Measurements from ENCODE around the gene SEBOX. TPM values are rescaled to one million over a fixed set of nuclear protein-coding genes. Genes with fewer than 3 reads are reported as not detected.

Gene SEBOX, protein sequence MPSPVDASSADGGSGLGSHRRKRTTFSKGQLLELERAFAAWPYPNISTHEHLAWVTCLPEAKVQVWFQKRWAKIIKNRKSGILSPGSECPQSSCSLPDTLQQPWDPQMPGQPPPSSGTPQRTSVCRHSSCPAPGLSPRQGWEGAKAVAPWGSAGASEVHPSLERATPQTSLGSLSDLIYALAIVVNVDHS
- not detected for total RNA-seq

DNA sequence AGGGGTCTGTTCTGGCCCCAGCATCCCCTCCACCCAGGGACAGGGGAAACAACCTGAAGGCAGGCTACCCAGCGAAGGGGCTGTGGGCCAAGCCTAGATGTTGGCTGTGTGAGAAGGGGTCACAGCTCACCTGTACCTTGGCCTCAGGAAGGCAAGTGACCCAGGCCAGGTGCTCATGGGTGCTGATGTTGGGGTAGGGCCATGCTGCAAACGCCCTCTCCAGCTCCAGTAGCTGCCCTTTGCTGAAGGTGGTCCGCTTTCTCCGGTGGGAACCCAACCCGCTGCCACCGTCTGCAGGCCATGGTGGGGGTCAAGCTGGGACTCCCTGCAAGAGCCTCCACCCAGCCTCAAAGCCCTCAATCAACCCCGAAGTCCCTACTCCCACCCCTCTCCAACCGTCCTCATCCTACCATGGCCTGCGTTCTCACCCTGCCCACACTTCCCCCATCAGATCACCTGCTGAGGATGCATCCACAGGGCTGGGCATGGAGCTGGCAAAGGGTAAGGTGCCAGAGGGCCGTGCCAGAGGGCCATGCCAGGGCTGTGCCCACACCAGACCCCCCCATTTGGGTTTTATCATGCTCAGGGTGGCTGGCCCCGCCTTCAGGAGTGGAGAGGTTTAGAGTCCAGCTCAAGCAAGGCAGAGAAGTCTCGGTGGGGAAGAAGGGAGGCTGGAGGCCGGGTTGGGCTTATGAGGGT lies at the start of gene SEBOX:
SEBOX (minus strand) TSS at position 535 of the 699 bp plus-strand sequence; CDS start at position 487, 48 bp downstream.
- ATAC-seq = no peak
- no peak for DNase-seq (ENCODE audit: low spot score)

DNA sequence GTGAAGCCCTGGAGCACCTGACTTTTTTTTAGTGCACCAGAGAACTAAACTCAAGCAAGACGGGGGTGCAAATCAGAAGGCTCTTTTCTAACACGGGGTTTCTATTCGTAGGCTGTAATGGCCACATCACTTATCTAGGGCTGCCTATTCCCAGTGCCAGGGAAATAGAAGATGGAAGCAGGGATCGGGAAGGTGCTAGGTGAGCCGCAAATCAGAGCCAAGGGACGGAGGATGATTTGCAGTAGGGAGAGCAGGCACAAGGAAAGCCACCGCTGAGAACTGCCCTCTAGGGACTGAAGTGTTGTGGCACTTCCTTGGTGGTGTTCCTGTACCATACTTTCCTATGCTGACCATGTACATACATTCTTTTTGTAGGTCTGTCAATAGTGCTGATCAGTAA lies 48.8 kb upstream of the SEBOX start:
- ATAC-seq = no peak

More for the DNA sequence above, at the start of gene SEBOX:
- intact Hi-C loops (cut with DNase I) = no loop called here

DNA sequence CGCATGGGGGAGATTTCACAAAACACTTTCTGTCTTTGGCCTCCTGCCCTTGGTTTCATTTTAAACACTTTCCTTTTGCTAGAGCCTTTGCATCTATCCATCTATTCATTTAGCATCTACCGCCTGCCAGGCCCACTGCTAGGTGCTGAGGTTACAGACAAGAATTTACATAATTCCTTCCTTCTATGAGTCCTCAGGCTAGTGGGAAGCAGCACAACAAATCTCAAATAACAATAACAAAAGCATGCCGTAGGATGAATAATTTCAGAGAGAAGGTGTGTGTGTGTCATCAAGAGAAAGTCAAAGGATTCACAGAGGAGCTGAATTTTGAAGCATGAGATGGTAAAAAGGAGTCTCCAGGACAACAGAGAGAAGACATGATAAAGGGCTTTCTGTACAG lies 47.1 kb upstream of the SEBOX start:
- intact Hi-C loops (cut with DNase I) = no loop called here
- DNase-seq (ENCODE audit: low spot score) (no peak), ATAC-seq (no peak)

More for the DNA sequence above, 48.8 kb upstream of the SEBOX start:
- DNase-seq (ENCODE audit: low spot score) = no peak
- intact Hi-C loops (cut with DNase I) = no loop called here

DNA sequence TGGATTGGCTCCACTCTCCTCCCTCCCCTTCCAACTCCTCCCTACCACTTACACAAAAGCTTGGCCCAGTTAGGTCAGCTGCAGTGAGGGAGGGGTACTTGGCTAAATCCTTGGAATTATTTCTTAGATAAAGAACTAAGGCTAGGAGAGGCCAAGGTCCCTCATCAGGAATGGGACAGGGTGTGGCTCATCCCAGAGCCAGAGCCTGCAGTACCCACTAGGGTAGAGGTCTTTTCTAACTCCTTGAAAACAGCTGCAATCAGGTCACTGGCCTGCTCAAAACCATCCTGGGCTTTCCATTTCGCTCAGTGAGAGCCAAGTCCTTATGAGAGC lies 42.9 kb upstream of the SEBOX start:
- intact Hi-C loops (cut with DNase I) = no loop called here
- DNase-seq (ENCODE audit: low spot score) (no peak), ATAC-seq (no peak)

DNA sequence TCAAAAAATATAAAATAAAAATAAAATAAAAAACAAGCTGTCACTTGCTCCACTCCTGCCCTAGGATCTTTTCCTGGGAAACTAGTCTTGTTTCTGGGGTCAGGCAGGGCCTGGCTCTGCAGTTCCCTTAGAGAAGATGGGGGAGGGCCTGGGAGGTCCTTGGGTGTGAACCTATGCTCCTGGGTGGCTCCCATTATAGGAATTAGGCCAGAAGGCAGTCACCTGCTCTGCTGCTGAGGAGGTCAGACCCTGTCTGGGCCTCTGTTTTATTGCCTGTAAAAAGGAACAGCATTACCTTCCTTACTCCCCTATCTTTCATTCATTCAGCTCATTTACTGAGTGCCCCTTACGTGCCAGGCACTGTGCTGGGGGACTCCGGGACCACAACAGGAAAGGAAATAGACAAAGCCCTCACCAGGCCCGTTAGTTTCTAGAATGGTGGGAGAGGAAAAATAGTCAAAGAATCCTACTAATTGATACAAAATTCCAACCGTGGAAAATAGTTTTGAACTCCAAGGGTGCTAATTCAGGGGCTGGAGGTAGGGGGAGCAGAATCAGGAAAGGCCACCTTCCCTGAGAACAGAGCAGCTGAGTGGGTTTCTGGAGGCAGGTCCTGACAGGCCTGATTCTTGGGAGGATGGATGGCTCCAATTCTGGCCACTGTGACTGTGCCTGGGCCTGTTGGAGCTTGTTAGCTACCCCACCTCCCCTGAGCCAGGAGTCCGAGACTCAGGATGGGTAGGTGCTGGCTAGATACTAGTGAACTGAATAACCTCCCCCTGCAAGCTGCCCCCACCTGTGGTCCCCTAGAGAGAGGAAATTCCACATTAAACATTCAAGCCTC lies 42.4 kb upstream of the SEBOX start:
- intact Hi-C loops (cut with DNase I) = no loop called here
- DNase-seq (ENCODE audit: low spot score) = no peak
- ATAC-seq = no peak

DNA sequence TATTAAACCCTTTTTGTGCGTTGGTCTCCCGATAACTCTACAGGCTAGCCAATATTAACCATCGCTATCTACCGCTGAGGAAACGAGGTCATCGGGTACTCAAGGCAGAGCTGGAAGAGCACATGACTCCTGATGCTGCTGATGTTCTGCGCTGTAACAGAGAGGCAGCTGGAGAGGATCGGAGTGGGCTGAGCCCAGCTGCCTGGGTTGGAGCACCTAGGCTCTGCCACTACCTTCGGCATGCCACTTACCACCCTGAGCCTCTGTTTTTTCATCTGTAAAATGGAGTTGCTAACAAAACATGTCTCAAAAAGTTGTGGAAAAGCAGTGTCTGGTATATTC lies 41.4 kb upstream of the SEBOX start:
- intact Hi-C loops (cut with DNase I) = no loop called here
- ATAC-seq (peak; percentile 40), DNase-seq (ENCODE audit: low spot score) (no peak)

DNA sequence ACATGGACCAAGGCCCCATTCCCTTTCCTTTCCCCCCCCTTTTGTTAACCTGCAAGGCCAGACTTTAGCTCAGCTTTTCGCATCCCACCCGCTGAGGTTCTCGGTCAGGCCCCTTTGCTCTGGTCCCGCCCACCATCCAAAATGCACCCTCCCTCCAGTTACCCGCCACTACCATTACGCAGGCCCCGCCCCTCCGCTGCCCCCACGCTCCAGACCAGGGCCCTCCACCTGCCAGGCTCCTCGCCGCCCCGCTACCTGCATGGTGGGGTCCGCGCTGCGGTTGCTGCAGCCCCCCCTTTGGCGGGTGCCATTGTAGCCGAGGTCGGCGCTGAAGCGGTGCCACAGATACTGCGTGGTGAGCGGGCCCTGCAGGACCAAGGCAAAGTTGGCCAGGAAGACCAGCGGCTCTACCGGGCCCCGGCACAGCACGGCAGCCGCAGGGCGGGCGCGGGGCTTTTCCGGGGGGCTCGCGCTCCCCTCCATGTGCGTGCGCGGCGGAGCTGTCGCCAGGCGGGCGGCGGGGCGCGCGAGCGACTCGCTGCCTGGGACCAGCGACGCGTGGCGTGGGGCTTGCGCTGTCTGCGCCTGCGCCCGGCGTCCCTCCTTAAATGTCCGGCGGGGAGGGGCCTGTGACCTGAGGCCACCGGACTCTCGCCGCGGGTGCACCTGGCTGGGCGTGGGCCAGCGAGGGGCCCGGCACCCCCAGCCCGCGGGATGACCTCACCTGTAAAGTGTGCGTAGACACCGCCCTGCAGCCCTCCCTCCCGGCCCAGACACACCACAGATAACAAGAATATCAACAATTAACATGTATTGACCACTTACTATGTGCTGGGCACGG lies 40.9 kb upstream of the SEBOX start, which contains the start of gene SLC46A1:
SLC46A1 (minus strand) TSS at position 581 of the 841 bp plus-strand sequence; CDS start at position 483, 98 bp downstream.
- DNase-seq (ENCODE audit: low spot score) (peak; percentile 79), ATAC-seq (peak; percentile 85)
- intact Hi-C loops (cut with DNase I) = no loop called here

DNA sequence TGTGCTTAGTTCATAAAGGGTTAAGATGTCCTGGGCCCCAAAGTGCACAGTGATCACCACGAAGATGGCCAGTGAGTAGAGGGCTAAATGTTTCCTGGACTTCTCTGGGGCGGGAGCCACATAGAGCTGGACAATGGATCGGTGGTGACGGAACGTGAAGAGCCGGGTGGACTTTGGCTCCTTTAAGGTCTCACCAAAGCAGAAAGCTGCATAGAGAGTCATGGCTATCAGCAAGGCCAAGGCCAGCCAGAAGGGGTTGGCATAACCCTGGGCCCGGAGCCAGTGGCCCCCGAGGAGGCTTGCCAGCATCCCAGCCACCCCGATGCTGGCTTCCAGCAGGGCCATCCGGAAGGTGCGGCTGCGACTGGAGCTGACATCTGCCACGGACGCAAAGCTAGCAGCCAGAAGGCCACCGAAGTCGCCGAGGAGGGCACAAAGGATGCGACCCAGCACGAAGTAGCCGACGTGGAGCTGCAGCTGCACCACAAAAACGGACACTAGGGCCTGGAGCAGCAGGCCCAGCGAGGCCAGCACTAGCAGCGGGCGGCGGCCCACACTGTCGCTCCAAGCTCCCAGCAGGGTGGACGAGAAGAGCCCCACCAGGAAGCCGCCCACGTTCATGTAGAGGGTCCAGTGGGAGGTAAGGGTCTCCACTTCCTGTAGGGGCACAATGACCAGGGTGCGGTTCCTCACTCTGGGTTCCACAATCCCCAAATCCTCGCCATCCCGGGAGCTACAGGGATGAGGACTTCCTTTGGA lies 40.0 kb upstream of the SEBOX start:
- intact Hi-C loops (cut with DNase I) = no loop called here
- DNase-seq (ENCODE audit: low spot score) (no peak), ATAC-seq (peak; percentile 60)

DNA sequence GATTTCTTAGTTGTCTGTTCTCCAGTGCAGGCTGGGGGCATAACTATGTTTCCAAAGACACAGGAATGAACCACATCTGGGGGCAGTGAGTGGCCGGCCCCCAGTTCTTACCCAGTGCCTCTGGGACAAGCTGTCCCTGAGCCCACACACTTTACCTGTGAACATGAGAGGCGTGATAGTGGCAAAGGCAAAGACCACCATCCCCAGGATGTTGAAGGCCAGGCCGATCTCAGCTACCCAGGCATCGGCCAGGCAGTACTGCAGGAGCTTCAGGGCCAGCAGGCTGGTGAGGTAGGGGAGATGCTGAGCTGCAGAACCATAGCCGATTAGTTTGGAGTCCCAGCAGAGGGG lies 39.4 kb upstream of the SEBOX start:
- ATAC-seq (no peak), DNase-seq (ENCODE audit: low spot score) (no peak)
- intact Hi-C loops (cut with DNase I) = no loop called here

DNA sequence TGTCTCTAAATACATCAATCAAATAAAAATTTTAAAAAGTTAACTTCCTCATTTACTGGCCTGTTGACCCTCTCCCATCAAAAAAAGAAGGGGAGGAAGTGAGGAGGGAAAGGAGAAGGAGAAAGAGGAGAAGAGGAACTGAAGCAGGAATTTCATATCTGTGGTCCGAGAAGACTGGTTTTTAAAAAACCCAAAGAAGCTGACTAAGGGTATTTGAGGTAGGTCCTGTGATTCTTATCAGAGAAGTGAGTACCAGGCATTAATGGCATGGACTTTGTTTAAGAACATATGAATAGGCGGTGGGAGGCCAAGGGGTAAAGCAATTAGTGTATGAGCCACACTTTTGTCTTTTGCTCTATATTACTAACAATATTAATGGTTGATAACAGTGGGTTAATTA lies 39.0 kb upstream of the SEBOX start:
- DNase-seq (ENCODE audit: low spot score) = no peak
- intact Hi-C loops (cut with DNase I) = no loop called here
- no peak for ATAC-seq

DNA sequence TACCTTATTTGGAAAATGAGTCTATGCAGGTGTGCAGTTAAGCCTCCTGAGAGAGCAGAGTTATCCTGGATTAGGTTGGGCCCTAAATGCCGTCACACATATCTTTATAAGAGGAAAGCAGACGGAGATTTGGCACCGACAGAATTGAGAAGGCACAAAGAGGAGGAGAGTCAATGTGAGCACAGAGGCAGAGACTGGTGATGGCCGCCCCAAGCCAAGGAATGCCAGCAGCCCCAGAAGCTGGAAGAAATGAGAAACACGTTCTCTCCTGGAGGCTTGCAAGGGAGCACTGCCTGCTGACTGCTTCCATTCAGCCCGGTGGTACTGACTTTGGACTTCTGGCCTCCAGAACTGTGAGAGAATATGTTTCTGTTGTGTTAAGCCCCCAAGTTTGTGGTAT lies 37.8 kb upstream of the SEBOX start:
- intact Hi-C loops (cut with DNase I) = no loop called here
- no peak for DNase-seq (ENCODE audit: low spot score)
- ATAC-seq = no peak

DNA sequence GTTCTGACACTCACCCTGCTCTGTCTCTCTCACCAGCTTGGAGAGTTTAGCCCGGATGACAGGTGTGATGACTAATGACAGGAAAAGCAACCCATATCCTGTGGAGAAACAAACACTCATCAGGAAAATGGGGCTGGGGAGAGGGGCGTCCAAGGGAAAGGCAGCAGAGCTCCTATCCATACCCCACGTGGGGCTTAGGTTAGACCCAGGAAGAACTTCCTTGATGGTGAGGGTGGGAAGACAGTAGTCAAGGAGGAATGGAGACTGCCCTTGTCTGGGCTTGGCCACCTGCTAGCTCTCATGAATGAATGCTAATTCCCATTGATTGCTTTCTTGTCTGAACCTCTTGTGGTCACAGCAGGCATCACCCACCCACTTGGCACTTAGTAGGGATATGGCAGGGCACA lies 37.2 kb upstream of the SEBOX start:
- intact Hi-C loops (cut with DNase I) = no loop called here
- ATAC-seq (no peak), DNase-seq (ENCODE audit: low spot score) (no peak)

DNA sequence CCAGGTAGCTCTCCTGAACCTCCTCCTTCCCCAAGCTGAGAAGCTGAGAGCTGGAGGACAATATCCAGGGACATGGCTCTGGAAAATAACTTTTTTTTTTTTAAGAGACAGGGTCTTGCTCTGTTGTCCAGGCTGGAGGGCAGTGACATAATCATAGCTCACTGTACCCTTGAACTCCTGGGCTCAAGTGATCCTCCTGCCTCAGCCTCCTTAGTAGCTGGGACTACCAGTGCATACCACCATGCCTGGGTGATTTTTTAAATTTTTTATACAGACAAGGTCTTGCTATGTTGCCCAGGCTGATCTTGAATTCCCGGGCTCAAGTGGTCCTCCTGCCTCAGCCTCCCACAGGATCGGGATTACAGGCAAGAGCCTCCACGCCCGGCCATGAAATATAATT lies 34.8 kb upstream of the SEBOX start:
- DNase-seq (ENCODE audit: low spot score) (no peak), ATAC-seq (no peak)
- intact Hi-C loops (cut with DNase I) = no loop called here

DNA sequence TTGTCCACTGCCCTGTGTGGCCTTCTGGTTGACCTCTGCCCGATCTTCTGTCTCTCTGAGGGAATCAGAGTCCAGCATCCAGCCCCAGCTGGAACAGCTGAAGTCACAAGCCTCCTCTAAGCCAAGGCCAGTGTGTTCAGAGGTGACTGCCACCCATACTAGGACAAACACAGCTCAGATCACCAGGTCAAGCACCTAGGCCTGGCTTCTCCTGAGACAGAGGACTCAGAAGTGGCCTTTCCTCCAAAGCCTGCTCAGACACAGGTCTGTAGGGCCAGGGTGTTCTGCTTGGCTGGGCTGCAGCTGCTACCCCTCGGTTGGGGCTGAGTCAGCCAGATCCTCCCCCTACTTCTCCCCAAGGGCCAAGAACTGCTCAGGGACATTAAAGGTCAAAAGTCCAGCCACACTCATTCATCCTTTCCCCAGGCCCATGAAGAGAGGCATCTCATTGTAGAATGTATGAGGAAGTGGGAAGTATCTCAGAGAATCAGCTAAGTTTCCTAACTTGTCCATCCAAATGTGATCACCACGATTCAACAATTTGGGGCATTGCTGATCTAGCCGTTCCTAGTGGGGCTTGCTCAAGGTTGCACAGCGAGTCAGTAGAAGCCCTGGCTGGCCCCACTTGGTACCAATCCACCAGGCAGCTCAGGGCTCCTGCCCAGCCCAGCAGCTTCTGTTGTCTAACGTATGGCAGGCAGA lies 33.4 kb upstream of the SEBOX start:
- intact Hi-C loops (cut with DNase I) = no loop called here
- ATAC-seq = no peak
- DNase-seq (ENCODE audit: low spot score) = no peak

DNA sequence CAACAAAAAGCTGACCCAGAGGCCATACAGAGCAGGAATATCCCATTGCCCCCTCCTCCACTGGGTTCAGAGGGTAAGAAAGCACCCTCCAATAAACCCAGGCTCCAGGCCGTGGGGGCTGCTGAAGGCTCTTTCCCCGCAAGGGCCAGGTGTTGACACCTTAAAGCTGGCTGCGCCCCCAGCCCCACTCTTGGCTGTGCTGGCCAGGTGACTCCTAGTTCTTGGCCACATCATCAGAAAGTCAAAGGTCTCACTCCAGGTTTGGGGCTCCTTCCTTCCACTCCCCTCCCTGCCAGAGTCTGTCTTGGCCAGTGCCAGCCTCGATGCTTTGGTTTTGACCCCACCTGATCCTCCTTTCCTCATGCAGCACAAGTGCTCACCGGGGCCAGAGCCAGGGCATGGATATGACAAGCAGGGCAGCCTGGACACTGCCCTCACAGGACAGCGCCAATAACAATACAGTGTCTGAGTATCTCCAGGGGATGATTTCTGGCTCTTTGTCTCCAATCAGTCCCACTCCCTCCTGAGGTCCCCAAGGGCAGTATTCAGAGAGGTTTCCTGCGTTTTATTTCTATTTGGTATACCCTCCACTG lies 32.8 kb upstream of the SEBOX start:
- DNase-seq (ENCODE audit: low spot score) (no peak), ATAC-seq (peak; percentile 25)
- intact Hi-C loops (cut with DNase I) = no loop called here

DNA sequence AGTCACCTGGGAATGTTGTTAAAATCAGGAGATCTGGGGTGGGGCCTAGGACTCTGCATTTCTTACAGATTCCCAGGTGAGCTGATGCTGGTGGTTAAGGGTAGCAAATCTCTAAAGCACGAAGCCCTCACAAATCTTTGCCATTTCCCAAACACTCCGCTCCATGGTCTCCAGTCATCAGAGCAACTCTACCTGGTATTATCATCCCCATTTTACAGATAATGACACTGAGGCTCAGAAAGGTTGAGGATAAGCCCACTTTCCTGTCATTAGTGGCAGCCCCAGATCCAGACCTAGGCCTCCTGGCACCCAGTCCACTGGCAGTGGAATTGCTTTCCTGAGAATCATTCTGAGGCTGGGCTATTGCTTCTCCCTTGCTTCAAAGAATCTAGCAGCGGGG lies 32.3 kb upstream of the SEBOX start:
- no peak for DNase-seq (ENCODE audit: low spot score)
- intact Hi-C loops (cut with DNase I) = no loop called here

DNA sequence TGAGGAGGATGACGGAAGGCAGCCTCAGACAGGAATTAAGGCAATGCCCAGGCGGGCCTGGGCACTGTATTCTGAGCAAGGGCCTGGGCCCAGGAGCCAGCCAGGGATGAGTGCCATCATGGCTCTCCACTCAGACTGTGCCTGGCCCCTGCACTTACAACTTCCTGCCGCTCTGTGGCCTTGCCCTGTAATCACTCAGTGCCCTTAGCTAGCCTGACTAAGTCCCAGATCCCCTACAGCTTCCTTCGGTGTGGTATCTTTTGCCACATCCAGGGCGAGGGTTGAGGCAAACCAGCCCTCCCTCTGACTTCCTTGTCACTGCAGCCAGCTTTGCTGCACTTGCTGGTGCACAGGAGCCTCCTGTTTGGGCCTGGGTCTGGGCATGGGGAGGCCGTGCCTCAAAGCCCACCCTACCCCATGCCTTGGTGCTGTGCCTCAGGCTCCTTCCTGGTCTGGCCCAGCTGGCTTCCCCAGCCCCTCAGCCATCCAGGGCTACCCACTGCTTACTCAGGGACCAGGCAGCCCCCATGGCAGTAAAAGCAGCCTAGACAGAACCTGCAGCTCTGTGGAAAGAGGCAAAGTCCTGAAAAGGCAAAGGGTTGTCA lies 31.7 kb upstream of the SEBOX start:
- no peak for DNase-seq (ENCODE audit: low spot score)
- no peak for ATAC-seq
- intact Hi-C loops (cut with DNase I) = no loop called here

More for the DNA sequence above, 32.3 kb upstream of the SEBOX start:
- no peak for ATAC-seq
